K562 (cell line): ENCODE data around the gene ANKH. TPM values are rescaled to one million over a fixed set of nuclear protein-coding genes. Genes with fewer than 3 reads are reported as not detected.
A peak's percentile ranks its signal among the peaks of the same experiment; 100 is the strongest.

Source experiments
- ELF4 ChIP-seq: fragments of 450-650 bp; formaldehyde crosslinking; IDR thresholded peaks from 2 replicates; pipeline ENCODE4 v1.4.0; 2022; ENCODE audit warnings: missing genetic modification characterization
- KDM5B ChIP-seq: fragments of 200-600 bp; sonication (generic); IDR thresholded peaks from 2 replicates; pipeline ENCODE4 v1.6.1; 2012; ENCODE audit warnings: low read depth, mild to moderate bottlenecking, moderate library complexity, low read length, control low read depth, inconsistent platforms; ENCODE audit not compliant: insufficient replicate concordance
- L3MBTL2 ChIP-seq: fragments of 450-650 bp; IDR thresholded peaks from 2 replicates; pipeline ENCODE4 v1.6.1; 2016; ENCODE audit warnings: mild to moderate bottlenecking, moderate library complexity
- MTA2 ChIP-seq: fragments of 450-650 bp; IDR thresholded peaks from 2 replicates; pipeline ENCODE4 v1.6.1; 2016; ENCODE audit warnings: low read depth
- RBM15 ChIP-seq: fragments of 200-400 bp; formaldehyde crosslinking; IDR thresholded peaks from 2 replicates; pipeline ENCODE4 v1.6.1; 2018; ENCODE audit warnings: mild to moderate bottlenecking, low read length, moderate library complexity; ENCODE audit not compliant: insufficient read depth
- RCOR1 ChIP-seq, 2 experiments: IDR thresholded peaks; 2 replicates each; pipeline ENCODE4 v1.6.1; 2012; ENCODE audit warnings: low read depth in 2 of 2, low read length in 2 of 2, borderline replicate concordance in 1 of 2, improper control_type of control experiment in 1 of 2
- SREBF2 ChIP-seq: sonication (generic); formaldehyde crosslinking; IDR thresholded peaks from 2 replicates; pipeline ENCODE4 v1.4.0; 2020; ENCODE audit warnings: mild to moderate bottlenecking, missing genetic modification reagents
- TEAD2 ChIP-seq: fragments of 450-650 bp; IDR thresholded peaks from 2 replicates; pipeline ENCODE4 v1.6.1; 2016; ENCODE audit warnings: missing genetic modification characterization, control low read depth, missing compliant biosample characterization
- WHSC1 ChIP-seq: IDR thresholded peaks from one replicate; pipeline ENCODE4 v1.6.1; 2012; ENCODE audit warnings: low read length, control low read depth, inconsistent platforms
- polyA plus RNA-seq, 8 experiments: library from polyadenylated mRNA; depleted of rRNA in 4 of 8; stranded (reverse) in 5 of 8; unstranded in 3 of 8; fragments of >200 nt; fragmentation: Nextera tagmentation in 2 of 8; fragmentation: Illumina TruSeq in 1 of 8; extraction: Ambion mirVana in 2 of 8; extraction: Trizol in 1 of 8; gene quantifications; 2 replicates each; pipeline versions ENCODE4 v1.2.1 to v1.2.3, GENCODE V29; 2011 to 2014; ENCODE audit warnings: inconsistent platforms in 1 of 8, missing spikeins in 1 of 8
- total RNA-seq, 7 experiments: library from RNA; depleted of rRNA in 6 of 7; stranded (reverse); fragments of >200 nt in 6 of 7; fragmentation: Illumina TruSeq in 2 of 7; extraction: Trizol in 2 of 7; gene quantifications; 2 replicates each; pipeline versions ENCODE4 v1.2.1 to v1.2.3, GENCODE V29; 2011 to 2021; ENCODE audit warnings: low replicate concordance in 1 of 7
- TF ChIP-seq, protein P1 (sequence below), 2 experiments: fragments of 450-650 bp in 1 of 2; IDR thresholded peaks; 2 replicates each; pipeline ENCODE4 v1.6.1; 2011 to 2017; ENCODE audit warnings: low read depth in 2 of 2, antibody characterized with exemption in 1 of 2, borderline replicate concordance in 1 of 2, low read length in 1 of 2, mild to moderate bottlenecking in 1 of 2, mixed read lengths in 1 of 2; ENCODE audit not compliant: control insufficient read depth in 1 of 2
- TF ChIP-seq, protein P2 (sequence below): sonication (generic); formaldehyde crosslinking; IDR thresholded peaks from 2 replicates; pipeline ENCODE4 v1.4.0; 2020; ENCODE audit warnings: mild to moderate bottlenecking, missing genetic modification reagents
- TF ChIP-seq, protein P3 (sequence below): IDR thresholded peaks from 2 replicates; pipeline ENCODE4 v1.6.1; 2014; ENCODE audit warnings: antibody characterized with exemption
- TF ChIP-seq, protein P4 (sequence below): fragments of 250-450 bp; sonication (Bioruptor Pico); IDR thresholded peaks from 2 replicates; pipeline ENCODE4 v1.8.0; 2022; ENCODE audit warnings: moderate library complexity, mild to moderate bottlenecking, inconsistent platforms
- TF ChIP-seq, protein P5 (sequence below): sonication (generic); formaldehyde crosslinking; IDR thresholded peaks from 2 replicates; pipeline ENCODE4 v1.8.1; 2023; ENCODE audit warnings: mild to moderate bottlenecking, missing genetic modification reagents
- TF ChIP-seq, protein P6 (sequence below): sonication (generic); formaldehyde crosslinking; IDR thresholded peaks from 2 replicates; pipeline ENCODE4 v1.8.1; 2023; ENCODE audit warnings: mild to moderate bottlenecking, missing genetic modification reagents, moderate library complexity

The ANKH gene
- total and polyA plus RNA-seq, 9 of the 15 experiments (the other 6 are each of a cell fraction or from before 2014, with no cell fraction given) = 0.79 to 12.2 (median 4.5) TPM

DNA sequence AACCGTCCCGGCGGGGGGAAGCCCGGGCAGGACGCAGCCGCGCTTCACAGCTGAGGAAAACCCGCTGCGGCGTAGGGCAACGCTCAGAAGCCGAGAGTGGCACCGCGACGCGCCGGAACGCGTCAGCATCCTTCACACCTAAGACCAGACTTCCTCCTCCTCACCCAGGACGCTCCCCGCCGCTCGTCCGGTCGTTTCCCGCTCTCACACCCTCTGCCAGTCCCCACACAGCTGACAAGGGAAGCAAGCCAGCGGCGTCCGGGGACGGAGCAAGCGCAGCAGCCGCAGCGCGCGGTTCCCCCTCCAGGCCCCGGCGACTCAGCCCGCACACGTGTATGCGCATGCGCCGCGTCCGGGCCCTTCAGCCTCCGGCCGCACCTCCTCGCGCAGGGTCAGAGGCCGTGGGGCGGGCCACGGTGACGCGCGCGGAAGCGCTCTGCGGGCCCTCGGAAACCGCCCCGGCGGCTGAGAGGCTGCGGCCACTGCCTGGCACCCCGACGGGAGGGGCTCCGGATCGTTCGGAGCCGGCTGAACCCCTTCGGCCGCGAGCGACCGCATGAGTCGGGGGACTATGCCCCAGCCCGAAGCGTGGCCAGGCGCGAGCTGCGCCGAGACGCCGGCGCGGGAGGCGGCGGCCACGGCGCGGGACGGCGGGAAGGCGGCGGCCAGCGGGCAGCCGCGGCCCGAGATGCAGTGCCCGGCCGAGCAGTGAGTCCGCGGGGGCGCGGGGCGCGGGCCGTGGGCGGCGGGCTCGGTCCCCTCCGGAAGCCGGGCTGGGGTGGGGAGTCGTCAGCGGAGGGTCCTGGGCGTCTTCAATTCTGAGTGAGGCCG, 207.1 kb downstream of the ANKH start, which contains the start of gene OTULIN (continued):
- TF ChIP-seq, protein P1, sequence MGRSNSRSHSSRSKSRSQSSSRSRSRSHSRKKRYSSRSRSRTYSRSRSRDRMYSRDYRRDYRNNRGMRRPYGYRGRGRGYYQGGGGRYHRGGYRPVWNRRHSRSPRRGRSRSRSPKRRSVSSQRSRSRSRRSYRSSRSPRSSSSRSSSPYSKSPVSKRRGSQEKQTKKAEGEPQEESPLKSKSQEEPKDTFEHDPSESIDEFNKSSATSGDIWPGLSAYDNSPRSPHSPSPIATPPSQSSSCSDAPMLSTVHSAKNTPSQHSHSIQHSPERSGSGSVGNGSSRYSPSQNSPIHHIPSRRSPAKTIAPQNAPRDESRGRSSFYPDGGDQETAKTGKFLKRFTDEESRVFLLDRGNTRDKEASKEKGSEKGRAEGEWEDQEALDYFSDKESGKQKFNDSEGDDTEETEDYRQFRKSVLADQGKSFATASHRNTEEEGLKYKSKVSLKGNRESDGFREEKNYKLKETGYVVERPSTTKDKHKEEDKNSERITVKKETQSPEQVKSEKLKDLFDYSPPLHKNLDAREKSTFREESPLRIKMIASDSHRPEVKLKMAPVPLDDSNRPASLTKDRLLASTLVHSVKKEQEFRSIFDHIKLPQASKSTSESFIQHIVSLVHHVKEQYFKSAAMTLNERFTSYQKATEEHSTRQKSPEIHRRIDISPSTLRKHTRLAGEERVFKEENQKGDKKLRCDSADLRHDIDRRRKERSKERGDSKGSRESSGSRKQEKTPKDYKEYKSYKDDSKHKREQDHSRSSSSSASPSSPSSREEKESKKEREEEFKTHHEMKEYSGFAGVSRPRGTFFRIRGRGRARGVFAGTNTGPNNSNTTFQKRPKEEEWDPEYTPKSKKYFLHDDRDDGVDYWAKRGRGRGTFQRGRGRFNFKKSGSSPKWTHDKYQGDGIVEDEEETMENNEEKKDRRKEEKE (IDR thresholded peaks at IDR 0.05; ENCODE audit: borderline replicate concordance in 1 of 2, control insufficient read depth in 1 of 2, low read depth in 2 of 2, low read length in 1 of 2) = no peak
- TF ChIP-seq KDM5B (peak; percentile 94), L3MBTL2 (peak; percentile 99), RBM15 (no peak), MTA2 (no peak), RCOR1 (IDR thresholded peaks at IDR 0.05; ENCODE audit: borderline replicate concordance in 1 of 2, low read depth in 2 of 2, low read length in 2 of 2) (peak in 1 of 2 experiments; percentile 2; a peak in 1 of 4 replicates), WHSC1 (no peak), ELF4 (no peak), TEAD2 (no peak), SREBF2 (CRISPR knock-in tag) (no peak)
- TF ChIP-seq, protein P2, sequence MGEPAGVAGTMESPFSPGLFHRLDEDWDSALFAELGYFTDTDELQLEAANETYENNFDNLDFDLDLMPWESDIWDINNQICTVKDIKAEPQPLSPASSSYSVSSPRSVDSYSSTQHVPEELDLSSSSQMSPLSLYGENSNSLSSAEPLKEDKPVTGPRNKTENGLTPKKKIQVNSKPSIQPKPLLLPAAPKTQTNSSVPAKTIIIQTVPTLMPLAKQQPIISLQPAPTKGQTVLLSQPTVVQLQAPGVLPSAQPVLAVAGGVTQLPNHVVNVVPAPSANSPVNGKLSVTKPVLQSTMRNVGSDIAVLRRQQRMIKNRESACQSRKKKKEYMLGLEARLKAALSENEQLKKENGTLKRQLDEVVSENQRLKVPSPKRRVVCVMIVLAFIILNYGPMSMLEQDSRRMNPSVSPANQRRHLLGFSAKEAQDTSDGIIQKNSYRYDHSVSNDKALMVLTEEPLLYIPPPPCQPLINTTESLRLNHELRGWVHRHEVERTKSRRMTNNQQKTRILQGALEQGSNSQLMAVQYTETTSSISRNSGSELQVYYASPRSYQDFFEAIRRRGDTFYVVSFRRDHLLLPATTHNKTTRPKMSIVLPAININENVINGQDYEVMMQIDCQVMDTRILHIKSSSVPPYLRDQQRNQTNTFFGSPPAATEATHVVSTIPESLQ (CRISPR knock-in tag) = peak; percentile 98
- TF ChIP-seq, protein P3, sequence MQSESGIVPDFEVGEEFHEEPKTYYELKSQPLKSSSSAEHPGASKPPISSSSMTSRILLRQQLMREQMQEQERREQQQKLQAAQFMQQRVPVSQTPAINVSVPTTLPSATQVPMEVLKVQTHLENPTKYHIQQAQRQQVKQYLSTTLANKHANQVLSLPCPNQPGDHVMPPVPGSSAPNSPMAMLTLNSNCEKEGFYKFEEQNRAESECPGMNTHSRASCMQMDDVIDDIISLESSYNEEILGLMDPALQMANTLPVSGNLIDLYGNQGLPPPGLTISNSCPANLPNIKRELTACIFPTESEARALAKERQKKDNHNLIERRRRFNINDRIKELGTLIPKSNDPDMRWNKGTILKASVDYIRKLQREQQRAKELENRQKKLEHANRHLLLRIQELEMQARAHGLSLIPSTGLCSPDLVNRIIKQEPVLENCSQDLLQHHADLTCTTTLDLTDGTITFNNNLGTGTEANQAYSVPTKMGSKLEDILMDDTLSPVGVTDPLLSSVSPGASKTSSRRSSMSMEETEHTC = no peak; the same call in 1 of the 2 replicates
- TF ChIP-seq, protein P4, sequence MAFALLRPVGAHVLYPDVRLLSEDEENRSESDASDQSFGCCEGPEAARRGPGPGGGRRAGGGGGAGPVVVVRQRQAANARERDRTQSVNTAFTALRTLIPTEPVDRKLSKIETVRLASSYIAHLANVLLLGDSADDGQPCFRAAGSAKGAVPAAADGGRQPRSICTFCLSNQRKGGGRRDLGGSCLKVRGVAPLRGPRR (CRISPR knock-in tag) = no peak
- TF ChIP-seq, protein P5, sequence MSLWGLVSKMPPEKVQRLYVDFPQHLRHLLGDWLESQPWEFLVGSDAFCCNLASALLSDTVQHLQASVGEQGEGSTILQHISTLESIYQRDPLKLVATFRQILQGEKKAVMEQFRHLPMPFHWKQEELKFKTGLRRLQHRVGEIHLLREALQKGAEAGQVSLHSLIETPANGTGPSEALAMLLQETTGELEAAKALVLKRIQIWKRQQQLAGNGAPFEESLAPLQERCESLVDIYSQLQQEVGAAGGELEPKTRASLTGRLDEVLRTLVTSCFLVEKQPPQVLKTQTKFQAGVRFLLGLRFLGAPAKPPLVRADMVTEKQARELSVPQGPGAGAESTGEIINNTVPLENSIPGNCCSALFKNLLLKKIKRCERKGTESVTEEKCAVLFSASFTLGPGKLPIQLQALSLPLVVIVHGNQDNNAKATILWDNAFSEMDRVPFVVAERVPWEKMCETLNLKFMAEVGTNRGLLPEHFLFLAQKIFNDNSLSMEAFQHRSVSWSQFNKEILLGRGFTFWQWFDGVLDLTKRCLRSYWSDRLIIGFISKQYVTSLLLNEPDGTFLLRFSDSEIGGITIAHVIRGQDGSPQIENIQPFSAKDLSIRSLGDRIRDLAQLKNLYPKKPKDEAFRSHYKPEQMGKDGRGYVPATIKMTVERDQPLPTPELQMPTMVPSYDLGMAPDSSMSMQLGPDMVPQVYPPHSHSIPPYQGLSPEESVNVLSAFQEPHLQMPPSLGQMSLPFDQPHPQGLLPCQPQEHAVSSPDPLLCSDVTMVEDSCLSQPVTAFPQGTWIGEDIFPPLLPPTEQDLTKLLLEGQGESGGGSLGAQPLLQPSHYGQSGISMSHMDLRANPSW (CRISPR knock-in tag) = peak; percentile 67; the same call in 1 of the 2 replicates
- TF ChIP-seq, protein P6, sequence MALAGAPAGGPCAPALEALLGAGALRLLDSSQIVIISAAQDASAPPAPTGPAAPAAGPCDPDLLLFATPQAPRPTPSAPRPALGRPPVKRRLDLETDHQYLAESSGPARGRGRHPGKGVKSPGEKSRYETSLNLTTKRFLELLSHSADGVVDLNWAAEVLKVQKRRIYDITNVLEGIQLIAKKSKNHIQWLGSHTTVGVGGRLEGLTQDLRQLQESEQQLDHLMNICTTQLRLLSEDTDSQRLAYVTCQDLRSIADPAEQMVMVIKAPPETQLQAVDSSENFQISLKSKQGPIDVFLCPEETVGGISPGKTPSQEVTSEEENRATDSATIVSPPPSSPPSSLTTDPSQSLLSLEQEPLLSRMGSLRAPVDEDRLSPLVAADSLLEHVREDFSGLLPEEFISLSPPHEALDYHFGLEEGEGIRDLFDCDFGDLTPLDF = peak; percentile 46; the same call in 1 of the 2 replicates
